SH-SY5Y (cell line): ENCODE results near the gene TFCP2.

ENCODE experiments used
- GATA2 ChIP-seq: IDR thresholded peaks from 2 replicates; pipeline ENCODE4 v1.6.1; 2011; ENCODE audit warnings: mild to moderate bottlenecking, low read depth, low read length
- GATA3 ChIP-seq: IDR thresholded peaks from 2 replicates; pipeline ENCODE4 v1.6.1; 2011; ENCODE audit warnings: low read depth, mild to moderate bottlenecking, low read length, moderate library complexity

GRCh38 chr12:51172515-51173431 is at the start of gene TFCP2:
- TF ChIP-seq GATA2 (no peak), GATA3 (no peak)
